Measurements from ENCODE around the gene PKIB.
A peak's percentile ranks its signal among the peaks of the same experiment; 100 is the strongest.

DNA sequence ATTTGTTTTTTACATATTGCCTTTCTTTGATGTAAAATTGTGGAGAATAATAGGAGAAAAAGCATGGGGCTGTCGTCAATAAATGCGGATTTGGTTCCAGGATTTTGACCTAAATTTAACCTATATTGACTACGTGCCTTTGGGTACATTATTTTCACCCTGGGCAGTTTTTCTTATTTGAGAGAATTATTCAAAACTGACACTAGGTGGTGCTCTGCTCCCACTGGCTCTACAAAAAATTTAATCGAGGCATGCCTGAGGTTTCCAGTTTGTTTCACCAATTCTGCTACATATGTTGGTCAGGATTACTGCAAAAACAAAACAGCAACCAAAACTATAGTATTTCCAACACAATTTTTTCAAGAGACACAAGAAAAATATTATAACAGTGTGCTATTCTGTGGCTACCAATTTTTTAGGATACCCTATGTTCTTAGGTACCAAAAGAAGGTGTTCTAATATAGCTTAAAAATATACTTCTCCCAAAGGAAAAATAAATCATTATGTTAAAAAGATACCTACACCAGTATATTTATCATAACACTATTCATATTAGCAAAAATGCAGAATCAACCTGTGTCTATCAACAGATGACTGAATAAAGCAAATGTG, 120.7 kb downstream of the PKIB start:
- TF ChIP-seq CTCF (conservative IDR thresholded peaks at IDR 0.05), result peak; percentile 88
- no peak for TF ChIP-seq ZFX (IDR thresholded peaks at IDR 0.05)
